HG02610 (cell line): ENCODE measurements around the gene LDLRAD3.
"Not testable (repeated sequence)": the region's sequence is repeated elsewhere in the genome, so short reads cannot be mapped to it uniquely, and the experiment has no call there.

Experiments
- ATAC-seq: cut with Tn5 transposase; IDR thresholded peaks from one replicate; pipeline ENCODE4 v1.9.1; 2021; ENCODE audit warnings: mild to moderate bottlenecking, moderate library complexity; ENCODE audit not compliant: unreplicated experiment

LDLRAD3 gene

GRCh38 chr11:36041988-36042611 is 98.2 kb downstream of the LDLRAD3 start:
- no peak for ATAC-seq

DNA sequence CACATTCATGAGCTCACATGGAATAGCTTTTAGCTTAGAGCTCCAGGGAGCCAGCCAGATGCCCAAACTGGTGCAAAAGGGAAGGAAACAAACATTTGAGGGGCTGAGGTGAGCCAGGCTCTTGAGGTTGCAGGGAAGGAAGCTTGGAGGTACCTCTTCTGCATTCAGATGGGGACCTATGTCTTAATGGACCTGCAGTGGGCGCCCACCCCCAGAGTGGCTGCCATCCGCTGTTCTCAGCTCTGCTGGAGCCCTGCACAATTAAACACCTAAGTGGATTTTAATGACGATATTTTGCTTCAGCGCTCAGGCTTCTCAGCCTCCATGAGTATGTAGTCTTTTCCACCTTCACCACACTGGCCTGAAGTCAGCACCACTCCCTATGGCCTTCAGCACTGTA is 100.8 kb downstream of the LDLRAD3 start:
- no peak for ATAC-seq

- ATAC-seq = not testable (repeated sequence)
Measured at GRCh38 chr11:36045945-36046344, 102.1 kb downstream of the LDLRAD3 start.

GRCh38 chr11:36046932-36047331 is 103.1 kb downstream of the LDLRAD3 start:
- ATAC-seq = no peak

- ATAC-seq = no peak
Measured at GRCh38 chr11:36047344-36047743, 103.5 kb downstream of the LDLRAD3 start.

DNA sequence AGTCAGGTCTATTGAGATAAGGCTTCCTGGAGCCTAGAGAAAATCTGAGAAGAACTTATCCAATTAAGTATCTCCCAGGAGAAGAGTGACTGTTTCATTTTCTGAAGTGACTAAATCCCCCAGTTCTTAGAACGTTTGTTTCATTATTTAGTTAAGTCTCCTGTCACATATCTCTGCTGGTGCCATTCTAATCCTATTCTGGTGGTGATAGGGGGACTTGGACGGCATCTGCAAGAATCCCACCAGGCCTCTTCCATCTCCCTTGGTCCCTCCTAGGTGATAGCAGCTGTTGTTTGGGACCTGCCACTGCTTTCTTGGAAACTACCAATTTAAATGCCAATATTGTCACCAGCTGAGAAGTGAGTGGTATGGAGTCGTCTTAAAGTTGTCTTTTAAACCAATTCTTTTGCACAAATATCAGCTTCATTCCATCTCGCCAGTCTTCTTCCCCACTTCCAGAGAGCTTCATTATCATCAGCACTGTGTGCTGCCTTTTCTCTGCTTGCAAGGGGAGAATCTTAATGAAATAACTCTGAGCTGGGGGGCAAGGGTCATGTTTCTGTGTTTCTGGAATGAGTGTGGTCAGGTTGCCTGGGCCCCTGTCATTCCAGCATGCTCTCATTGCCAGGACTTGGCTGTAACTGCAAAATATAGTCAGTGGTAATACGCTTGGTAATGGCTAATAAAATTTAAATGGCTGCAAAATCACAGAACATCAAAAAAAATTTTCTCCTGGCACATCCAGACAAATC is 104.8 kb downstream of the LDLRAD3 start:
- ATAC-seq = no peak

- no peak for ATAC-seq
Measured at GRCh38 chr11:36051235-36052144, 107.6 kb downstream of the LDLRAD3 start.

DNA sequence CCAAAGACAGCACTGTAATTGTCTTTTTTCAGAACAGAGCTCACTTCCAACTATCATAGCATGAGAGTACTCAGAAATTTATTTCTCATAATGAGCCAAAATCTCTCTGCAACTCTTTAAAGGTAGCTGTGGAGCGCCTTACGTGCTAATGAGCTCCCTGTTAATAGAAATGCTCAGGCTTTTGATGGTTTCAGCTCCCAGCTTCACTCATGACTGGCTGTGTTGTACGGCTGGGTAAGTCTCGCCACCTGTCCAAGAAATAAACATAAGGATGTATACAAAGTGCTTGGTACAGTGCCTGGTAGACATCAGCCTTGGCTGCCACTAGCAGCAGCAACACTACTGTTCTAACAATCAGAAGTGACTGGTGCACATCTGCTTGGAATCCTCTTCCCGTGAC is 109.4 kb downstream of the LDLRAD3 start:
- no peak for ATAC-seq

DNA sequence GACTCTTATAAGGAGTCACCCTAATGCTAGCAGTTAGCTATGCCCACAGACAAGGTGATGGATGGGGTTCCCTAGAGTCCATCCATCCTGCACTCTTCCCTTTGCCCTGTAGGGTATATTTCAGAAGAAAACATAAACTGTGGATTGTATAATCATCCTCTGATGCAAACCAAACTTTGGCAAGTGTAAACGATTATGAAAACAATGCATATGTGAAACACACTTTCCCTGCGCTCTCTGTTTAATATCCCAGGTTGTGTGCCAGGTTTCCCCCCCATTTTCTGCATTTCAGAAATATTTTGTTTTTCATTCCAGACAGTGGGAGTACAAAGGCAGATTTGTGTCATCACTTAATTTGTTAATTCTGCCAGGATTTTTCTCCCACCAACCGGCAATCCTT is 110.0 kb downstream of the LDLRAD3 start:
- ATAC-seq = no peak

GRCh38 chr11:36054628-36055027 is 110.8 kb downstream of the LDLRAD3 start:
- ATAC-seq = no peak

DNA sequence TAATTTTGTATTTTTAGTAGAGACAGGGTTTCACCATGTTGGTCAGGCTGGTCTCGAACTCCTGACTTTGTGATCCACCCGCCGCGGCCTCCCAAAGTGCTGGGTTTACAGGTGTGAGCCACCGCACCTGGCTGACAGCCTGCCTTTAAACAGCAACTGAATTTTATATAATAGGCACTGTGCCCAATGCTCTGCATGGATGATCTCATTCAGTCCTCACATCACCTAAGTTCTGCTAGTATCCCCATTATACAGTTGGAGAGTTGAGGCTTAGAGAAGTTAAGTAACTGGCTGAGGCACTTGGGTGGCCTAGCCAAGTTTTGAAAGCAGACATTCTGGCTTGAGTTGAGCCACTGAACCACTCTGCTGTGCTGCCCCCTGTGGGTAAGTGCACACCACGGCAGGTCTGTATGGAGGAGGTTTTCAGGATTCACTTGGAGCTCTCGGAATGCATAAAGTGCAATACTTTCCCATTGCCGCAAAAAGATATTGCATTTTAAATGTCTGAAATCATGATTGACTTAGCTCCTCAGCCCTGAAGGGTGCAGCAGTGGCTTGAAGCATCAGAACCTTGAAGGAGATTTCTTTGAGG is 112.4 kb downstream of the LDLRAD3 start:
- ATAC-seq = no peak

- ATAC-seq = no peak
Measured at GRCh38 chr11:36057379-36058042, 113.6 kb downstream of the LDLRAD3 start.

DNA sequence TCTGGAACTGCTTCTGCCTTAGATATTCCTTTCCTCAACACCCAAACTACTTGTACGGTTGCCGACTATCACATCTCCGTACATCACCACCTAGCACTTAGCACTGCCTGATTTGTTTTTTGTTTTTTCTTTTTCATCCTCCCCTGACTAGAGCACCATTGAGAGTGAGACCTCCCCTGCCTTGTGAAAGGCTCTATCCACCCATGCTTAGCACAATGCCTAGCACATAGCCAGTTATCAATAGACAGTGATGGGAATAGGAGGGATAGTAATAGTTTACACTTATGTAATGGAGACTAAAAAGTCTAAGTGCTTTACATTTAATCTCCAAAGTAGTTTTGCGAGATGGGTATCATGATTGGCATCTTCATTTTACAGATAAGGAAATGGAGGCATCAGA is 115.8 kb downstream of the LDLRAD3 start:
- no peak for ATAC-seq

GRCh38 chr11:36060926-36061325 is 117.1 kb downstream of the LDLRAD3 start:
- no peak for ATAC-seq

GRCh38 chr11:36061471-36061870 is 117.6 kb downstream of the LDLRAD3 start:
- no peak for ATAC-seq

- ATAC-seq = no peak
Measured at GRCh38 chr11:36062796-36063365, 119.0 kb downstream of the LDLRAD3 start.

DNA sequence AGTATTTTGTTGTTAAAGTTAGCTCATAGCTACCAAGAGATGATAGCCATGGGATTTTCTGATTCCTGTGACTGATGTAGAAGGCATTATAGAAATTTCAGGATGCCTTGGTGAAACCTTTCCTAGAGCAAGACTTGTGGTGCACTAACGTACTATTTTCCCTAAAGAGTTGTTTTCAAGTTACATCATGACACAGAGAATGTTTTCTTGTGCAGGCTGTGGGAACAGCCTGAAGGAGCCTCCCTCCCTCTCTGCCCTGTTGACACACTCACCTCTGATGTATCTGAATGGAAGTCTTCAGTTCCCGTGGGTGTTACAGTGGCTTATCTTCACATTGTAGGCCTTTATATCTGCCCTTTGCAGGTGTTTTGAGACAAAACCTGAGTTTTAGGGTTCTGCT is 121.6 kb downstream of the LDLRAD3 start:
- ATAC-seq = no peak

DNA sequence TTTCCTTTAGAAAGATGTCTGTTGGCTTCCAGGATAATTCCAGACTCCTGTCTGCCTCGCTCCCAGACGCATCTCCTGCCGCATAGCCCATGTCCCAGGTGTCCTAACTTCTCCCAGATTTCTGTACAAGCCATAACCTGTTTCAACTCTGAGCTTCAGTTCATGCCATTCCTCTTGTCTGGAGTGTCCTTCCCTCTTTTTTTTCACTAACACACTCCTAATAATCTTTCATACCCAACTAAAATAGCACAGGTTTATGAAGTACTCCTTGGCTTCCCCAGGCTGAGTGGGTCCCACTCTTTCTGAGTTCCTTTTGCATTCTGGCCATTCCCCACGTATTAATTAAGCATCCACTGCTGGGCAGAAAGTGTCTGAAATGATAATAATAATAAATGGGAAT is 123.0 kb downstream of the LDLRAD3 start:
- ATAC-seq = no peak

DNA sequence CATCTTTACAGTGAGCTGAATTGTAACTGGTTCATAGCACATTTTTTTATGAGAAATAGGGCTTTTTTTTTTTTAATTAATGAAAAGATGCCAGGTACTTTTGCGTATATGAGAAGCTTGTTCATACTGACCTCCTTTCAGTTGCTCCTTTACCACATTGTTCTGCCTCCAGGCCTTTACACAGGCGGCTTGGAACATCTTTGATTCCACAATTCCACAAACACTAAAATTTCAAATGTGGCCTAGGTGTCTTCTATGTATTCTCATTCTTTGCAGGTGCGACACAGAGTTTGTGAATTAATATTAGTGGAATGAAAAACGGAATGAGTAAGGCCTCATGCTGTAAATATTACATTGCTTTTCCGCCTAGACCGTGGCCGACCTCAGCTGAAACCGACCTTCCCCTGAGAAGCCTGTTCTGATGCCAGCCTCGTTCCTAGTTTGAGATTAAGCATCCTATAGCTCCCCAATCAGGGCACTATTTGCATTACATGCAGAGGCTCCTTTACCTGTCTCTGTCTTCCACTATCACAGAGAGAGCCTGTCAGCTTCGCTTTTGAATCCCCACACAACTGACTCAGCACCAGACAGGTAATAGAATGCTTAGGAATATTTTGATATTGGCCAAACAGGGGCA is 125.8 kb downstream of the LDLRAD3 start:
- no peak for ATAC-seq
